Measurements from ENCODE around the gene HES2.

DNA sequence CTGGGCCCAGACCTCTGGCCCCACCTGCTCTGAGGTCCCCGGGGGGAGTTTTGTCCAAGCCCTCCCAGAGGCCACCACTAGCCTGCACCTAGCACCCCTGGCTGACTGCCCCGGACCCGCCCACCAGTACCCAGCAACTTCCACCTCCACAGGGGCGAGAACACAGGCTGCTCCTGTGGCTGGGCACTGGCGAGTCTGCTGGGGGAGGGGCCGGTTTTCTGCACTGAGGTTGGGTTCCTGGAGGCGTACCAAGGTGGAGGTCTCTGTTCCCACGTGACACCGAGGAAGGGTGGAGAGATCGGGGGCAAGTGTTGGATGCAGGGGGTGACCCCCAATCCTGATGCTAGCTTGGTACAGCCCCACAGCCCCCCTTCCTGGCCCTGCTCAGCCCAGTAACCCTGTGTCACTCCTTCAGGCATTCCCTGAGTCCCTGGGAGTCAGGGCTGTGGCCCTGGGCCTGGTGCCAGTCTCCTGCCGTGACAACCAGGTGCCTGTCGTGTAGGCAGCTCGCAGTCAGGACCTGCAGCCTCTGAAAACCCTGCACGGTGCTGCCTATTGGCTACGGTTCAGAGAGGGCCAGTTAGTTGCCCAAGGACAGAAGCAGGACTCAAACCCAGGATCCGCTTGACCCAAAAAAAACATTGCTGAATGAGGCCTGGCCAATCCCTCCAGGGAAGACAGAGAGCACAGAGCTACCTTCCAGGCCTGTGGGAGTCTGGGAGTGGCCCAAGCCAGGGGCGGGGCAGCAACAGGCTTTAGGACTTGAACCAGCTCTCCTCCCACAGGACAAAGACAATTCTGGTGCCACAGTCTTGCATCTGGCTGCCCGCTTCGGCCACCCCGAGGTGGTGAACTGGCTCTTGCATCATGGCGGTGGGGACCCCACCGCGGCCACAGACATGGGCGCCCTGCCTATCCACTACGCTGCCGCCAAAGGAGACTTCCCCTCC, 8.0 kb upstream of the HES2 start:
- TF ChIP-seq GLIS3 (CRISPR knock-in tag; IDR thresholded peaks at IDR 0.05) (no peak), ESRRG (CRISPR knock-in tag; IDR thresholded peaks at IDR 0.05) (no peak), ZFP30 (CRISPR knock-in tag; IDR thresholded peaks at IDR 0.05) (no peak), ZNF8 (CRISPR knock-in tag; IDR thresholded peaks at IDR 0.05) (no peak)
- TF ChIP-seq, protein P1, sequence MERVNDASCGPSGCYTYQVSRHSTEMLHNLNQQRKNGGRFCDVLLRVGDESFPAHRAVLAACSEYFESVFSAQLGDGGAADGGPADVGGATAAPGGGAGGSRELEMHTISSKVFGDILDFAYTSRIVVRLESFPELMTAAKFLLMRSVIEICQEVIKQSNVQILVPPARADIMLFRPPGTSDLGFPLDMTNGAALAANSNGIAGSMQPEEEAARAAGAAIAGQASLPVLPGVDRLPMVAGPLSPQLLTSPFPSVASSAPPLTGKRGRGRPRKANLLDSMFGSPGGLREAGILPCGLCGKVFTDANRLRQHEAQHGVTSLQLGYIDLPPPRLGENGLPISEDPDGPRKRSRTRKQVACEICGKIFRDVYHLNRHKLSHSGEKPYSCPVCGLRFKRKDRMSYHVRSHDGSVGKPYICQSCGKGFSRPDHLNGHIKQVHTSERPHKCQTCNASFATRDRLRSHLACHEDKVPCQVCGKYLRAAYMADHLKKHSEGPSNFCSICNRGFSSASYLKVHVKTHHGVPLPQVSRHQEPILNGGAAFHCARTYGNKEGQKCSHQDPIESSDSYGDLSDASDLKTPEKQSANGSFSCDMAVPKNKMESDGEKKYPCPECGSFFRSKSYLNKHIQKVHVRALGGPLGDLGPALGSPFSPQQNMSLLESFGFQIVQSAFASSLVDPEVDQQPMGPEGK (CRISPR knock-in tag; IDR thresholded peaks at IDR 0.05; ENCODE audit: borderline replicate concordance), result no peak

All from SK-N-SH treated with all-trans-retinoic acid at 6 μM for 48 hours (cell line).